Daoy (cell line): ENCODE data around the gene TMEM47. TPM values are rescaled to one million over a fixed set of nuclear protein-coding genes. Genes with fewer than 3 reads are reported as not detected.

Experiments used
- DNase-seq: peaks from one replicate; pipeline ENCODE4 v3.0.0-alpha.2; 2015; ENCODE audit warnings: low read depth
- total RNA-seq: library from RNA; depleted of rRNA; stranded (reverse); fragments of >200 nt; shearing (Covaris generic); gene quantifications from 2 replicates; pipeline ENCODE4 v1.2.3, GENCODE V29; 2014

The TMEM47 gene
- total RNA-seq, 1 experiment from 2014 or later: 1.9 TPM

GRCh38 chrX:34585561-34585960 lies 71.5 kb downstream of the TMEM47 start:
- no peak for DNase-seq

- DNase-seq: no peak
Observed at GRCh38 chrX:34584781-34585180, 72.3 kb downstream of the TMEM47 start.

GRCh38 chrX:34580069-34580468 lies 77.0 kb downstream of the TMEM47 start:
- DNase-seq: no peak

- DNase-seq: no peak
Observed at GRCh38 chrX:34578237-34578636, 78.8 kb downstream of the TMEM47 start.
